A549 (cell line): ENCODE results near the gene DSCAM. TPM values are rescaled to one million over a fixed set of nuclear protein-coding genes. Genes with fewer than 3 reads are reported as not detected.

Experiments
- ATAC-seq, 2 experiments: fragments of 200-7000 bp in 1 of 2; fragments of >200 bp in 1 of 2; cut with Nextera tagmentation in 1 of 2; cut with Tn5 transposase in 1 of 2; 3 replicates each; pipeline versions ENCODE4 v1.8.0 to v1.9.1; 2018 to 2020; ENCODE audit warnings: mild to moderate bottlenecking in 1 of 2, moderate library complexity in 1 of 2
- CTCF ChIA-PET: fragments of 300-600 bp; sonication (Branson Sonifier 250); formaldehyde crosslinking; extraction: SDS; loops from one replicate; lab custom pipeline; 2021; ENCODE audit warnings: antibody characterized with exemption, inconsistent platforms; lab: Yijun Ruan, JAX
- POLR2A ChIA-PET: fragments of 350-600 bp; formaldehyde crosslinking; extraction: SDS; loops from one replicate; lab custom pipeline; 2021; ENCODE audit warnings: antibody characterized with exemption, inconsistent platforms; lab: Yijun Ruan, JAX
- DNase-seq, 2 experiments: peaks; one replicate each; pipeline versions ENCODE4 v3.0.0 to v3.0.0-alpha.2; 2011 to 2016; ENCODE audit warnings: low read depth in 1 of 2, low spot score in 1 of 2
- FAIRE-seq: peaks from 2 replicates; lab custom pipeline; 2011; peaks lifted over from hg19 to GRCh38; lab: Jason Lieb, UNC
- H3K27ac ChIP-seq, 2 experiments: fragments of >200 bp; sonication (Bioruptor Twin); formaldehyde crosslinking; 3 replicates each; pipeline ENCODE4 v1.5.1; 2016 to 2017
- H3K4me1 ChIP-seq: fragments of >200 bp; sonication (Bioruptor Twin); formaldehyde crosslinking; 3 replicates; pipeline ENCODE4 v1.6.1; 2016
- H3K4me2 ChIP-seq: fragments of >200 bp; sonication (Bioruptor Twin); formaldehyde crosslinking; 3 replicates; pipeline ENCODE4 v1.6.1; 2016
- H3K4me3 ChIP-seq: fragments of >200 bp; sonication (Bioruptor Twin); formaldehyde crosslinking; 3 replicates; pipeline ENCODE4 v1.5.1; 2016
- H3K9me3 ChIP-seq: fragments of >200 bp; sonication (Bioruptor Twin); formaldehyde crosslinking; 3 replicates; pipeline ENCODE4 v1.6.1; 2016
- CBX8 ChIP-seq: fragments of 200-600 bp; sonication (generic); IDR thresholded peaks from 2 replicates; pipeline ENCODE4 v1.6.1; 2016
- EHF ChIP-seq: fragments of 250-450 bp; sonication (Bioruptor Pico); IDR thresholded peaks from 2 replicates; pipeline ENCODE4 v1.5.0; 2020; ENCODE audit warnings: mild to moderate bottlenecking
- EHMT2 ChIP-seq: fragments of 200-600 bp; sonication (generic); IDR thresholded peaks from 2 replicates; pipeline ENCODE4 v1.6.1; 2016; ENCODE audit warnings: antibody characterized with exemption, low read depth, mild to moderate bottlenecking, moderate library complexity
- EP300 ChIP-seq, 2 experiments: fragments of >200 bp; sonication (Bioruptor Twin); formaldehyde crosslinking; IDR thresholded peaks; 2 replicates in 1 of 2; 3 replicates in 1 of 2; pipeline ENCODE4 v1.6.1; 2016 to 2017
- ESRRA ChIP-seq: fragments of 150-350 bp; IDR thresholded peaks from 2 replicates; pipeline ENCODE4 v1.6.1; 2014; ENCODE audit warnings: mild to moderate bottlenecking, low read length, borderline replicate concordance
- FOSB ChIP-seq: fragments of 250-450 bp; sonication (Bioruptor Pico); IDR thresholded peaks from 2 replicates; pipeline ENCODE4 v1.5.0; 2020; ENCODE audit warnings: mild to moderate bottlenecking, moderate library complexity
- FOSL2 ChIP-seq, 2 experiments: fragments of 450-650 bp in 1 of 2; fragments of >200 bp in 1 of 2; sonication (Bioruptor Twin) in 1 of 2; formaldehyde crosslinking; IDR thresholded peaks; 2 replicates each; pipeline versions ENCODE4 v1.5.0 to v1.6.1; 2016 to 2020; ENCODE audit warnings: mild to moderate bottlenecking in 1 of 2, moderate library complexity in 1 of 2
- FOXS1 ChIP-seq: fragments of 250-450 bp; sonication (Bioruptor Pico); IDR thresholded peaks from 2 replicates; pipeline ENCODE4 v1.5.0; 2020; ENCODE audit warnings: mild to moderate bottlenecking, moderate library complexity
- HDAC2 ChIP-seq: fragments of 200-600 bp; sonication (generic); IDR thresholded peaks from 2 replicates; pipeline ENCODE4 v1.6.1; 2016
- HOXB13 ChIP-seq: fragments of 250-450 bp; sonication (Bioruptor Pico); IDR thresholded peaks from 2 replicates; pipeline ENCODE4 v1.5.0; 2020; ENCODE audit warnings: low read depth, mild to moderate bottlenecking, moderate library complexity
- HOXB5 ChIP-seq: fragments of 250-450 bp; sonication (Bioruptor Pico); IDR thresholded peaks from 2 replicates; pipeline ENCODE4 v1.5.0; 2020; ENCODE audit warnings: mild to moderate bottlenecking, moderate library complexity
- JUN ChIP-seq, 2 experiments: fragments of >200 bp; sonication (Bioruptor Twin); formaldehyde crosslinking; IDR thresholded peaks; 2 replicates in 1 of 2; 3 replicates in 1 of 2; pipeline ENCODE4 v1.6.1; 2016 to 2017
- KDM1A ChIP-seq: fragments of 200-600 bp; sonication (generic); IDR thresholded peaks from 2 replicates; pipeline ENCODE4 v1.6.1; 2016; ENCODE audit warnings: low read depth, mild to moderate bottlenecking
- MAFK ChIP-seq: fragments of 450-650 bp; IDR thresholded peaks from 2 replicates; pipeline ENCODE4 v1.6.1; 2014; ENCODE audit not compliant: partially characterized antibody
- MAZ ChIP-seq: fragments of 150-350 bp; IDR thresholded peaks from 2 replicates; pipeline ENCODE4 v1.6.1; 2014; ENCODE audit warnings: antibody characterized with exemption, low read depth, low read length, borderline replicate concordance
- MYC ChIP-seq: IDR thresholded peaks from 2 replicates; pipeline ENCODE4 v1.6.1; 2012; ENCODE audit warnings: mild to moderate bottlenecking, inconsistent platforms, low read length, improper control_type of control experiment, borderline replicate concordance
- NFE2L2 ChIP-seq: fragments of 150-350 bp; conservative IDR thresholded peaks from 2 replicates; pipeline ENCODE4 v1.6.1; 2014; ENCODE audit warnings: low read length
- NPAS2 ChIP-seq: fragments of 250-450 bp; sonication (Bioruptor Pico); IDR thresholded peaks from 2 replicates; pipeline ENCODE4 v1.8.0; 2022; ENCODE audit warnings: mild to moderate bottlenecking, moderate library complexity, borderline replicate concordance
- PHF8 ChIP-seq: fragments of 200-600 bp; sonication (generic); IDR thresholded peaks from 2 replicates; pipeline ENCODE4 v1.6.1; 2016; ENCODE audit warnings: low read depth, mild to moderate bottlenecking, antibody characterized with exemption, moderate library complexity, borderline replicate concordance
- RARB ChIP-seq: fragments of 250-450 bp; sonication (Bioruptor Pico); IDR thresholded peaks from 2 replicates; pipeline ENCODE4 v1.8.0; 2021; ENCODE audit warnings: mild to moderate bottlenecking, moderate library complexity
- SMC3 ChIP-seq: fragments of >200 bp; sonication (Bioruptor Twin); formaldehyde crosslinking; IDR thresholded peaks from 3 replicates; pipeline ENCODE4 v1.6.1; 2018; ENCODE audit warnings: inconsistent platforms
- SREBF2 ChIP-seq: fragments of 450-650 bp; IDR thresholded peaks from 2 replicates; pipeline ENCODE4 v1.6.1; 2014; ENCODE audit warnings: mild to moderate bottlenecking, moderate library complexity
- TP53 ChIP-seq: fragments of 250-450 bp; sonication (Bioruptor Pico); IDR thresholded peaks from 2 replicates; pipeline ENCODE4 v1.5.0; 2021; ENCODE audit warnings: mild to moderate bottlenecking, moderate library complexity
- ZC3H11A ChIP-seq: fragments of 450-650 bp; IDR thresholded peaks from 2 replicates; pipeline ENCODE4 v1.6.1; 2014; ENCODE audit warnings: antibody characterized with exemption, mild to moderate bottlenecking
- ZFP36 ChIP-seq: fragments of 450-650 bp; IDR thresholded peaks from 2 replicates; pipeline ENCODE4 v1.6.1; 2014; ENCODE audit warnings: borderline replicate concordance; ENCODE audit not compliant: partially characterized antibody
- ZNF302 ChIP-seq: fragments of 250-450 bp; sonication (Bioruptor Pico); IDR thresholded peaks from 2 replicates; pipeline ENCODE4 v1.9.0; 2021; ENCODE audit warnings: inconsistent platforms, mild to moderate bottlenecking, moderate library complexity
- ZSCAN20 ChIP-seq: fragments of 250-450 bp; sonication (Bioruptor Pico); IDR thresholded peaks from 2 replicates; pipeline ENCODE4 v1.8.0; 2022; ENCODE audit warnings: mild to moderate bottlenecking, moderate library complexity
- WGBS: methylation state at CpG from one replicate; pipeline ENCODE4 v1.1.6; 2017; ENCODE audit errors: missing lambda C conversion rate; 5-methylcytosine and 5-hydroxymethylcytosine counted together
- polyA plus RNA-seq, 4 experiments: library from polyadenylated mRNA; depleted of rRNA in 3 of 4; stranded (reverse); fragments of >200 nt; fragmentation: RNase III in 1 of 4; extraction: RNeasy Plus Mini Kit Qiagen cat#74134 plus additional on column Dnase treatment in 1 of 4; gene quantifications; 2 replicates in 3 of 4; 3 replicates in 1 of 4; pipeline ENCODE4 v1.2.3, GENCODE V29; 2011 to 2017
- TF ChIP-seq, protein P1 (sequence below): fragments of 150-350 bp; IDR thresholded peaks from 2 replicates; pipeline ENCODE4 v1.6.1; 2014; ENCODE audit warnings: low read depth, mild to moderate bottlenecking, low read length
- TF ChIP-seq, protein P2 (sequence below): fragments of >200 bp; sonication (Bioruptor Twin); formaldehyde crosslinking; IDR thresholded peaks from 3 replicates; pipeline ENCODE4 v1.5.1; 2016
- TF ChIP-seq, protein P3 (sequence below): IDR thresholded peaks from 2 replicates; pipeline ENCODE4 v1.6.1; 2012

Gene DSCAM
- polyA plus RNA-seq, 2 of the 4 experiments (the other 2 are of a cell fraction) = not detected

DNA sequence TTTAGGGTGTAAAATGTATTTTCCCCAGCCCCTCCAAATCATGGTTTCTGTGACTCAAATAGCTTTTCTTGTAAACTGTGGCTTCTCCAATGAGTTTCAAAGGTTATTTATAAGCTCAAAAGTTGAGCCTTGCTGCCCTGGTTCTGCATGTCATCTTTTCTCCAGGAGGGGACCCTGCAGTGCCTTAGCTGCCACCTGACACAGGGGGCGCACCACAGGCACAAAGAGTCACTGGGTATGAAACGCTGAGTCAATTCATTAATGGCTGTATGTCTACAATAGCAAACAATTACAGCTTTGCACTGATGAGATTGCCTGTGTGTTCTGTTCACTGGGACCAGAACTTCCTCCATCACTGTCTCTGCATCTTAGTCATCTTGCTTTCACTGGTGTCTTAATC is 878.9 kb downstream of the DSCAM start:
- no CpG with 5 or more reads among the region's 2 CpGs for WGBS
- Histone ChIP-seq H3K4me1 (no peaks in the 10 kb centered on the region), H3K27ac (no peak overlapping the region), H3K4me2 (no peak overlapping the region), H3K9me3 (no peaks in the 10 kb centered on the region), H3K4me3 (no peak overlapping the region)
- FAIRE-seq = no peak
- POLR2A ChIA-PET = no interaction called here
- no peak for ATAC-seq
- no peak for DNase-seq
- TF ChIP-seq, protein P1, sequence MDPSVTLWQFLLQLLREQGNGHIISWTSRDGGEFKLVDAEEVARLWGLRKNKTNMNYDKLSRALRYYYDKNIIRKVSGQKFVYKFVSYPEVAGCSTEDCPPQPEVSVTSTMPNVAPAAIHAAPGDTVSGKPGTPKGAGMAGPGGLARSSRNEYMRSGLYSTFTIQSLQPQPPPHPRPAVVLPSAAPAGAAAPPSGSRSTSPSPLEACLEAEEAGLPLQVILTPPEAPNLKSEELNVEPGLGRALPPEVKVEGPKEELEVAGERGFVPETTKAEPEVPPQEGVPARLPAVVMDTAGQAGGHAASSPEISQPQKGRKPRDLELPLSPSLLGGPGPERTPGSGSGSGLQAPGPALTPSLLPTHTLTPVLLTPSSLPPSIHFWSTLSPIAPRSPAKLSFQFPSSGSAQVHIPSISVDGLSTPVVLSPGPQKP = no peak
- TF ChIP-seq NFE2L2 = no peak
- TF ChIP-seq ZC3H11A = no peak
- TF ChIP-seq FOXS1 (CRISPR knock-in tag) = no peak
- no peak for TF ChIP-seq ESRRA
- TF ChIP-seq FOSL2 (IDR thresholded peaks at IDR 0.05) = no peak
- no peak for TF ChIP-seq FOSL2 (CRISPR knock-in tag; IDR thresholded peaks at IDR 0.05)
- TF ChIP-seq MYC = no peak
- TF ChIP-seq ZNF302 (CRISPR knock-in tag) = no peak
- TF ChIP-seq HOXB13 (CRISPR knock-in tag) = no peak
- TF ChIP-seq, protein P2, sequence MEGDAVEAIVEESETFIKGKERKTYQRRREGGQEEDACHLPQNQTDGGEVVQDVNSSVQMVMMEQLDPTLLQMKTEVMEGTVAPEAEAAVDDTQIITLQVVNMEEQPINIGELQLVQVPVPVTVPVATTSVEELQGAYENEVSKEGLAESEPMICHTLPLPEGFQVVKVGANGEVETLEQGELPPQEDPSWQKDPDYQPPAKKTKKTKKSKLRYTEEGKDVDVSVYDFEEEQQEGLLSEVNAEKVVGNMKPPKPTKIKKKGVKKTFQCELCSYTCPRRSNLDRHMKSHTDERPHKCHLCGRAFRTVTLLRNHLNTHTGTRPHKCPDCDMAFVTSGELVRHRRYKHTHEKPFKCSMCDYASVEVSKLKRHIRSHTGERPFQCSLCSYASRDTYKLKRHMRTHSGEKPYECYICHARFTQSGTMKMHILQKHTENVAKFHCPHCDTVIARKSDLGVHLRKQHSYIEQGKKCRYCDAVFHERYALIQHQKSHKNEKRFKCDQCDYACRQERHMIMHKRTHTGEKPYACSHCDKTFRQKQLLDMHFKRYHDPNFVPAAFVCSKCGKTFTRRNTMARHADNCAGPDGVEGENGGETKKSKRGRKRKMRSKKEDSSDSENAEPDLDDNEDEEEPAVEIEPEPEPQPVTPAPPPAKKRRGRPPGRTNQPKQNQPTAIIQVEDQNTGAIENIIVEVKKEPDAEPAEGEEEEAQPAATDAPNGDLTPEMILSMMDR = no peak
- TF ChIP-seq MAFK = no peak
- TF ChIP-seq HOXB5 = no peak
- TF ChIP-seq CBX8 = no peak
- no peak for TF ChIP-seq EHF (CRISPR knock-in tag)
- TF ChIP-seq KDM1A = no peak
- TF ChIP-seq ZFP36 = no peak
- TF ChIP-seq HDAC2 = no peak
- CTCF ChIA-PET = interaction anchor here (0.8 kb wide), 1 partner anchor 13 kb away, joined by 3 read pairs; no protein-coding TSS in a partner anchor

DNA sequence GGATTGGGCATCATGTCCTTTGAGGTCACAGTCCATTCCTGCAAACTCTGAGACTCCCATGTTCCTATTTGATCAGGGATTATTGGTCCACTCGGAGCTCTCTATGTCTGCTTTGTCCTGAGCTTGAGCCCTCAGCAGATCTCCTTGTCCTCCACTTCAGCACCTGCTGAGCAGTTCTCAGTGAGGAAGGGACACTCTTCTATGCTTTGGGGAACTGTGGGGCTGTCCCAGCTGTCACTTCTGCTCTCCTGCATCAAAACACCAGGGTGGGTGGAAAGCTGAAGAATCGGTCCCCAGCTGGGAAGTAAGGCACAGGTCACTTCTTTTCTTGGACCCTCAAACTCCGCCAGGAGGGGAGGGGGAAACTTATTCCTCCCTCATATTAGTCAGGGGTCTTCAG is 880.2 kb downstream of the DSCAM start:
- WGBS = 0% methylated on average over 3 of the region's 3 CpGs
- DNase-seq = no peak
- POLR2A ChIA-PET = no interaction called here
- no peak for ATAC-seq
- H3K9me3 ChIP-seq = no peaks in the 10 kb centered on the region
- FAIRE-seq = no peak
- CTCF ChIA-PET = no interaction called here
- H3K4me3 ChIP-seq = no peak overlapping the region
- H3K27ac ChIP-seq = no peak overlapping the region
- H3K4me1 ChIP-seq = no peaks in the 10 kb centered on the region
- H3K4me2 ChIP-seq = no peak overlapping the region
- TF ChIP-seq HOXB13 (CRISPR knock-in tag) (no peak), CBX8 (no peak), MAFK (no peak), EP300 (IDR thresholded peaks at IDR 0.05) (no peak), ZNF302 (CRISPR knock-in tag) (no peak), SREBF2 (no peak), ZSCAN20 (CRISPR knock-in tag) (no peak), MAZ (no peak), SMC3 (no peak), FOSB (CRISPR knock-in tag) (no peak), NPAS2 (CRISPR knock-in tag) (no peak), EHMT2 (no peak), RARB (CRISPR knock-in tag) (no peak), JUN (IDR thresholded peaks at IDR 0.05) (no peak), TP53 (CRISPR knock-in tag) (no peak), HDAC2 (no peak), PHF8 (no peak)
- TF ChIP-seq, protein P3, sequence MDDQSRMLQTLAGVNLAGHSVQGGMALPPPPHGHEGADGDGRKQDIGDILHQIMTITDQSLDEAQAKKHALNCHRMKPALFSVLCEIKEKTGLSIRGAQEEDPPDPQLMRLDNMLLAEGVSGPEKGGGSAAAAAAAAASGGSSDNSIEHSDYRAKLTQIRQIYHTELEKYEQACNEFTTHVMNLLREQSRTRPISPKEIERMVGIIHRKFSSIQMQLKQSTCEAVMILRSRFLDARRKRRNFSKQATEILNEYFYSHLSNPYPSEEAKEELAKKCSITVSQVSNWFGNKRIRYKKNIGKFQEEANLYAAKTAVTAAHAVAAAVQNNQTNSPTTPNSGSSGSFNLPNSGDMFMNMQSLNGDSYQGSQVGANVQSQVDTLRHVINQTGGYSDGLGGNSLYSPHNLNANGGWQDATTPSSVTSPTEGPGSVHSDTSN = no peak
